Esophagus mucosa (tissue), 1 donor: ENCODE data around the gene PRKG2. TPM values are rescaled to one million over a fixed set of nuclear protein-coding genes. Genes with fewer than 3 reads are reported as not detected.

Experiments
- ATAC-seq: fragments of 200-7000 bp; cut with Tn5 transposase; one replicate; pipeline ENCODE4 v1.9.1; 2020
- total RNA-seq: library from RNA; stranded (reverse); gene quantifications from one replicate; pipeline ENCODE4 v1.2.4, GENCODE V29; 2023
- donor health status: DM: yes; HTN: yes; CAD: no.

PRKG2 gene
- total RNA-seq, 1 donor from 2014 or later: 1.3 TPM

GRCh38 chr4:81153714-81154323 lies 61.2 kb downstream of the PRKG2 start:
- peak; percentile 62 for ATAC-seq

- peak; percentile 90 for ATAC-seq
These were observed 61.9 kb downstream of the PRKG2 start for GRCh38 chr4:81152839-81153713.

GRCh38 chr4:81149976-81150375 lies 65.0 kb downstream of the PRKG2 start:
- ATAC-seq: no peak

- ATAC-seq: no peak
These were observed 66.4 kb downstream of the PRKG2 start for GRCh38 chr4:81148576-81148975.

GRCh38 chr4:81146466-81146865 lies 68.6 kb downstream of the PRKG2 start:
- ATAC-seq: no peak

- ATAC-seq: no peak
These were observed 71.8 kb downstream of the PRKG2 start for GRCh38 chr4:81143183-81143582.

GRCh38 chr4:81142744-81143143 lies 72.3 kb downstream of the PRKG2 start:
- peak; percentile 72 for ATAC-seq

- ATAC-seq: no peak
These were observed 77.1 kb downstream of the PRKG2 start for GRCh38 chr4:81137894-81138293.

- ATAC-seq: no peak
These were observed 77.6 kb downstream of the PRKG2 start for GRCh38 chr4:81137446-81137845.

GRCh38 chr4:81136161-81136905 lies 78.7 kb downstream of the PRKG2 start:
- ATAC-seq: no peak

GRCh38 chr4:81135501-81135900 lies 79.5 kb downstream of the PRKG2 start:
- no peak for ATAC-seq

GRCh38 chr4:81131563-81131962 lies 83.5 kb downstream of the PRKG2 start:
- ATAC-seq: no peak

- no peak for ATAC-seq
These were observed 84.0 kb downstream of the PRKG2 start for GRCh38 chr4:81131066-81131465.

GRCh38 chr4:81130569-81130968 lies 84.5 kb downstream of the PRKG2 start:
- no peak for ATAC-seq

GRCh38 chr4:81120055-81120454 lies 95.0 kb downstream of the PRKG2 start:
- ATAC-seq: no peak

- ATAC-seq: no peak
These were observed 96.9 kb downstream of the PRKG2 start for GRCh38 chr4:81118086-81118485.

- ATAC-seq: no peak
These were observed 98.5 kb downstream of the PRKG2 start for GRCh38 chr4:81116566-81116965.

- no peak for ATAC-seq
These were observed 102.0 kb downstream of the PRKG2 start for GRCh38 chr4:81113024-81113423.

- no peak for ATAC-seq
These were observed 105.7 kb downstream of the PRKG2 start for GRCh38 chr4:81109356-81109755.

- no peak for ATAC-seq
These were observed 108.9 kb downstream of the PRKG2 start for GRCh38 chr4:81106150-81106549.

- no peak for ATAC-seq
These were observed 112.9 kb downstream of the PRKG2 start for GRCh38 chr4:81102107-81102506.

- ATAC-seq: no peak
These were observed 118.5 kb downstream of the PRKG2 start for GRCh38 chr4:81096566-81096965.

- no peak for ATAC-seq
These were observed 119.6 kb downstream of the PRKG2 start for GRCh38 chr4:81095389-81095788.
